AG09309 (cell line): Measurements from ENCODE around the gene SATB2.

Experiments used
- DNase-seq: peaks from one replicate; pipeline ENCODE4 v3.0.0-alpha.2; 2010; ENCODE audit warnings: low read depth
- H3K4me3 ChIP-seq: 2 replicates; pipeline ENCODE4 v1.5.1; 2011; ENCODE audit warnings: mild to moderate bottlenecking, low read depth, low read length, moderate library complexity; ENCODE audit not compliant: control insufficient read depth
- TF ChIP-seq, protein P1 (sequence below): IDR thresholded peaks from 2 replicates; pipeline ENCODE4 v1.5.1; 2011; ENCODE audit warnings: mild to moderate bottlenecking, low read depth, low read length, inconsistent platforms; ENCODE audit not compliant: insufficient read depth, control insufficient read depth; ENCODE audit errors: missing control alignments

Gene SATB2

DNA sequence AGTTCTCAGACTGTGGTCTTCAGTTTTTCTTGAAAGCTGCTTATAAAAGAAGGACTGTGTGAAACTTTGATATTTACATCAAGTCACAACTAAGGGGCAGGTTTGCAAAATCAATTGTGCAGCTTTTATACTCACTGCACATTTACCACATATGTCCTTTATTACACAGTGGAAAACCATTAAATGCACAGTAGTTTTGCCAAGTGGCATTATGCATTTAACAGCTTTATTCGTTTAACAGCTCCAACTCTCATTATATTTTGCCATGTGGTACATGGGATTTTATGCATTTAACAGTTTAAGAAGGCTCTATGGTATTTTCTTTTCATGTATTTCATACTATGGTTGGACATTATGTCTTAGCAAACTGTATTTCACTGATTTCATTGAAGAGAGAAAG, 135.6 kb downstream of the SATB2 start:
- TF ChIP-seq, protein P1, sequence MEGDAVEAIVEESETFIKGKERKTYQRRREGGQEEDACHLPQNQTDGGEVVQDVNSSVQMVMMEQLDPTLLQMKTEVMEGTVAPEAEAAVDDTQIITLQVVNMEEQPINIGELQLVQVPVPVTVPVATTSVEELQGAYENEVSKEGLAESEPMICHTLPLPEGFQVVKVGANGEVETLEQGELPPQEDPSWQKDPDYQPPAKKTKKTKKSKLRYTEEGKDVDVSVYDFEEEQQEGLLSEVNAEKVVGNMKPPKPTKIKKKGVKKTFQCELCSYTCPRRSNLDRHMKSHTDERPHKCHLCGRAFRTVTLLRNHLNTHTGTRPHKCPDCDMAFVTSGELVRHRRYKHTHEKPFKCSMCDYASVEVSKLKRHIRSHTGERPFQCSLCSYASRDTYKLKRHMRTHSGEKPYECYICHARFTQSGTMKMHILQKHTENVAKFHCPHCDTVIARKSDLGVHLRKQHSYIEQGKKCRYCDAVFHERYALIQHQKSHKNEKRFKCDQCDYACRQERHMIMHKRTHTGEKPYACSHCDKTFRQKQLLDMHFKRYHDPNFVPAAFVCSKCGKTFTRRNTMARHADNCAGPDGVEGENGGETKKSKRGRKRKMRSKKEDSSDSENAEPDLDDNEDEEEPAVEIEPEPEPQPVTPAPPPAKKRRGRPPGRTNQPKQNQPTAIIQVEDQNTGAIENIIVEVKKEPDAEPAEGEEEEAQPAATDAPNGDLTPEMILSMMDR, result no peak
- H3K4me3 ChIP-seq, result no peak overlapping the region
- no peak for DNase-seq

DNA sequence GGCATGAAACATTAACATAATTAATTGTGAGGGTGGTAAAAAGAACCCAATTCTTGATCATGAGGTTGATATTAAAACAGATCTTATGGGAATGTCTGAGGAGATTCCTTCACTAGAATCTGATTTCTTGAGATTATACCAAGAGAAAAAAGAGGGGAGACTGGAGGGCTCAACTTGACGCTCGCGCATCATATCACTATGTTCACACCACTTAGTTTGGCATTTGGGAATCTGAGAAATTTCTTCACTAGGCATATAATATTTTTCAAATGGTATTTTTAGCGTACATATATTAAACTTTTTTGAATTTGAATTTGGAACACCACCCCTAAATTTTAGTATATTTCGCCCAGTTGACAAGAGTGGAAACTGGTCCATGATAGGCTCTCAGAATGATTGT, 140.1 kb downstream of the SATB2 start:
- no peak for DNase-seq

DNA sequence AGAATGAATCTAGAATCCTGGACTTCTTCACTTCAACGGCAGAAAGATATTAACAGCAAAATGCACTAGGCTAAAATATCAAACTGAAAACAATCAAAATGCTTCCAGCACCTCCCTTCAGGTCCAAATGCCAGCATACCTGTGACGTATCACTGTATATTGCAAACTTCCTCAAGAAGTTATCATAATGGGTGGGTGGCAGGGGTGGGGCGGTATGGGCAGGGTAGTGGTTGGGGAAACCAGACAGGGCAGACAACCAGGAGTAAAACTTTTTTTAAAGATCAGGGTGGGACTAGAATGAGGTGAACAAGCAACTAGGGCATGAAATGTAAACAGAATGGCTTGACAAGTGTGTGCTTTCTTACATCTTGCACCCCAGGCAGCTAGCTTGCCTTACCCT, 140.9 kb downstream of the SATB2 start:
- TF ChIP-seq, protein P1, result no peak
- no peak for DNase-seq

More for the DNA sequence above, 140.1 kb downstream of the SATB2 start:
- H3K4me3 ChIP-seq, result no peak overlapping the region
- TF ChIP-seq, protein P1, result no peak

DNA sequence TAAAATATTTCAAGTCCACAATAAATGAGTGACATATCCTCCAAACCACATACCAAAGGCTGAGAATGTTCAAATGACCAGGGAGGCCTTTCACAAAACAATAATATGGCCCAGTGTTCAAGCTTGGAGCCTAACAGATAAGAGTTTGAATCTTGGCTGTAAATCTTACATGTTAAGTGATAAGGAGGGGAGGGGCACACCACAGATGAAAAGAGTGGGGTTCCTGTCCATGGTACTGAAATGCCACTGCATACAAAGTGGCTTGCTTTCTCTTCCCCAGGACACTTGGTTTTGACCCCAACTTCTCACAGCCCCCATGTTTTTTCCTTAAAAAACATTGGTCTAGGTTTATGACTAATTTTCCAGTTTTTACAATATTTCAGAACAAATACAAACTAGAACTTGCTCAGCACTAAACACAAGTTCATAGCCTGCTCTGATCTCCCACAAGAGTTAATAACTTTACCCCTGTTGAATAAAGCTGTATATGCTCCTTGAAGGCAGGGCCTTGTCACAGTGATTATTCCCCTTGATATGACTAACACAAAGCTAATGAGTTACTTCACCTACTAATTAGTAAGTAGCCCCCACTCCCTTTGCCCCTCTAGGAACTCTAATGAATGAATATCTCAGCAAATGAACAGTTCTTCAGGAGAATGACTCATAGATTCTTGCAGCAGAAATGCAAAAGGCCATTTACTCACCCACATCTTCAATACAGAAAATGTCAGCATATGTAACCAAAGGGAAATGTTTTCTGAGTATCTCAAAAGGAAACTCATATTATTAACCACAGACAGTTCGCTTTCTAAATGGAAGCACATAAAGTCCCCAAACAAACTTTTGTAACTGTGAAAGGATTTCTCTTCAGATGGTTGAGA, 142.2 kb downstream of the SATB2 start:
- TF ChIP-seq, protein P1, result no peak
- no peak overlapping the region for H3K4me3 ChIP-seq
- DNase-seq, result peak; percentile 16

More for the DNA sequence above, 140.9 kb downstream of the SATB2 start:
- H3K4me3 ChIP-seq, result no peak overlapping the region

DNA sequence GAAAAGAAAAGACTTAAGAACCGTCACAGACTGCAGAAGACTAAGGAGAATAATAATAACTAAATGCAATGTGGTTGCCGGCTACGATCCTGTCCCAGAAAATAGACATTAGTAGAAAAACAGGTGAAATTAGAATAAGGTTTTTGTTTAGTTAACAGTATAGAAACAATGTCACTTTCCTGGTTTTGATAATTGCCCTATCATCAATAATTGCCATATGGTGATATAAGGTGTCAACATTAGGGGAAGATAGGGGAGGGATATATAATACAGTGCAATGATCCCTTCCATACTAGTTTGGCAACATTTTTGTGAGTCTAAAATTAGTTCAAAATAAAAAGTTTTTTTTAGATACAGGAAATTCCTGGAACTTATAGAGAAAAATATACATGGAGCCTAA, 144.8 kb downstream of the SATB2 start:
- TF ChIP-seq, protein P1, result no peak

DNA sequence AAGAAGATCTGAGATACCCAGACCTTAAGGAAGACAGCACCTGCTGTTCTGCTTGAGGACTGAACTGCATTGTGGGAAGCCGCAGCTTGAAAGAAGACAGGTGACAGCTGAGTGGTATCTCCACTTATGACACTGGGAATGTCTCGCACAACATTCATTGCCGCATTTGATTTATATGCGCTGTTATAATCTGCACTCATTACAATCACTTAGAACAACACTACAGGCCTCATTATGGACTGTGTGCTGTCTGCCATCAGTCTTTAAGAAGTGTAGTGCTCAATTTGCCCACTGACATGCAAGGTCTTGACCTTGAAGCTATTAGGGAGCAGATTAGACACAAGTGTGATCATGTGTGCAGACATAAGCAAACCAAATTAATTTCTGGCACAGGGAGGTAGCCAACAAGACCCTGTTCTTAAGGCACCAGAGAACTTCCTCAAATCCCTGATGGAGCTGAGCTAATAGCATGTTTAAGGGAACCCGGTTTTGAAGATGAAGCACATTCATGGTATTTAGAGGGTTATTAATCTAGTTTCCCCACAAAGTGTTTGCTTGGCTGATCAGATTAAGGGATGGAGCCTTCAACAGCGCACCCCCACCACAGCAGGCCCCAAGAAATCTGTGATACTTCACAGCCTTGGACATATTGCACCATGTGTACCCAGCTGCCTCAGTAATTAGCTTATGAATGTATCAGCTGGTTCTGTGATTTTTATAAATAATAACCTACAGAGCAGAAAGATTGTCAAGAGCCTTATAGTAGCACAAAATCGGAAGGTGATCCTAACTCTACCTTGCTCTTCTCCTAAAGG, 146.8 kb downstream of the SATB2 start:
- TF ChIP-seq, protein P1, result no peak
- H3K4me3 ChIP-seq, result no peak overlapping the region
- no peak for DNase-seq

More for the DNA sequence above, 144.8 kb downstream of the SATB2 start:
- H3K4me3 ChIP-seq, result no peak overlapping the region
- DNase-seq, result no peak
